ENCODE measurements around the gene CYB5RL. TPM values are rescaled to one million over a fixed set of nuclear protein-coding genes. Genes with fewer than 3 reads are reported as not detected.

The CYB5RL gene
- total RNA-seq, 1 donor from 2014 or later, result 9.0 TPM

DNA sequence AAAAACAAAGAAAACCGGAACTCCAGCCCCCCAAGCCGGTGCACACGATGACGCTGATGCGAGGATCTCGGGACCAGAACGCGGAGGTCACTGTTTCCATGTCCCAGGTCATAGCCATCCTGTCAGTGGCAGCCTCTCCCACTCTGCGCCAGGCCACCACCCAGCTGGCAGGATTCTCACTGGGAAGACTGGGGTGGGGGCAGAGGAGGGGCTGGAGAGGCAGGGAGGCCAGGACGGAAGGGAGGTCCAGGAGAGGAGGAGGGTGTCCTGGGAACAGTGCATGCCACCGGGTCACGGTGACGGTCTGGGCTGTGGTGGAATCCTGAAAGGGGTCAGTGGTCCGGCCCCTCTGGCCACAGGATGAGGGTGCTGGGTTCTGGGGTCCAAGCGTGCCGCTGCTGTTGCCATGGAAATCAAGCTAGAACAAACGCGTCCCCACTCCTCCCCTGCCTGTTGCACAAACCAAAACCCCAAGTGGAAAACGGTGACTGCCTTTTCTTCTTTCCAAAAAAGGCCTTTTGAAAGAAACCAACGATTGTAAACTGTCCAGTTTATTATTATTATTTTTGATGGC is 26.2 kb upstream of the CYB5RL start:
- Mint-ChIP-seq H3K4me1 (ENCODE audit: low read depth) (no peaks in the 10 kb centered on the region), H3K27ac (no peak overlapping the region), H3K9me3 (ENCODE audit: low read depth) (no peaks in the 10 kb centered on the region), H3K27me3 (no peaks in the 10 kb centered on the region), H3K36me3 (ENCODE audit: insufficient read depth) (peaks cover 20% of the 10 kb centered on the region), H3K4me3 (ENCODE audit: low read depth) (no peak overlapping the region)
- TF ChIP-seq, protein P1, sequence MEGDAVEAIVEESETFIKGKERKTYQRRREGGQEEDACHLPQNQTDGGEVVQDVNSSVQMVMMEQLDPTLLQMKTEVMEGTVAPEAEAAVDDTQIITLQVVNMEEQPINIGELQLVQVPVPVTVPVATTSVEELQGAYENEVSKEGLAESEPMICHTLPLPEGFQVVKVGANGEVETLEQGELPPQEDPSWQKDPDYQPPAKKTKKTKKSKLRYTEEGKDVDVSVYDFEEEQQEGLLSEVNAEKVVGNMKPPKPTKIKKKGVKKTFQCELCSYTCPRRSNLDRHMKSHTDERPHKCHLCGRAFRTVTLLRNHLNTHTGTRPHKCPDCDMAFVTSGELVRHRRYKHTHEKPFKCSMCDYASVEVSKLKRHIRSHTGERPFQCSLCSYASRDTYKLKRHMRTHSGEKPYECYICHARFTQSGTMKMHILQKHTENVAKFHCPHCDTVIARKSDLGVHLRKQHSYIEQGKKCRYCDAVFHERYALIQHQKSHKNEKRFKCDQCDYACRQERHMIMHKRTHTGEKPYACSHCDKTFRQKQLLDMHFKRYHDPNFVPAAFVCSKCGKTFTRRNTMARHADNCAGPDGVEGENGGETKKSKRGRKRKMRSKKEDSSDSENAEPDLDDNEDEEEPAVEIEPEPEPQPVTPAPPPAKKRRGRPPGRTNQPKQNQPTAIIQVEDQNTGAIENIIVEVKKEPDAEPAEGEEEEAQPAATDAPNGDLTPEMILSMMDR (IDR thresholded peaks at IDR 0.05; ENCODE audit: unreplicated experiment), result no peak
- no peak for DNase-seq (ENCODE audit: low spot score, unreplicated experiment)

- TF ChIP-seq, protein P1 (IDR thresholded peaks at IDR 0.05; ENCODE audit: unreplicated experiment), result no peak
- H3K4me1 Mint-ChIP-seq (ENCODE audit: low read depth), result no peaks in the 10 kb centered on the region
- H3K4me3 Mint-ChIP-seq (ENCODE audit: low read depth), result no peak overlapping the region
- no peak for DNase-seq (ENCODE audit: low spot score, unreplicated experiment)
- H3K36me3 Mint-ChIP-seq (ENCODE audit: insufficient read depth), result peaks cover 16% of the 10 kb centered on the region
- H3K27ac Mint-ChIP-seq, result peak overlapping the region; percentile 85
- H3K9me3 Mint-ChIP-seq (ENCODE audit: low read depth), result no peaks in the 10 kb centered on the region
- no peaks in the 10 kb centered on the region for H3K27me3 Mint-ChIP-seq
These were observed 25.5 kb upstream of the CYB5RL start for GRCh38 chr1:54225378-54225777.

GRCh38 chr1:54224233-54224632 is 24.4 kb upstream of the CYB5RL start:
- Mint-ChIP-seq H3K4me1 (ENCODE audit: low read depth) (no peaks in the 10 kb centered on the region), H3K27ac (peak overlapping the region; percentile 51), H3K4me3 (ENCODE audit: low read depth) (no peak overlapping the region), H3K9me3 (ENCODE audit: low read depth) (no peaks in the 10 kb centered on the region), H3K27me3 (no peaks in the 10 kb centered on the region), H3K36me3 (ENCODE audit: insufficient read depth) (peaks cover 15% of the 10 kb centered on the region)
- no peak for DNase-seq (ENCODE audit: low spot score, unreplicated experiment)
- TF ChIP-seq, protein P1 (IDR thresholded peaks at IDR 0.05; ENCODE audit: unreplicated experiment), result no peak

GRCh38 chr1:54223441-54224202 is 23.8 kb upstream of the CYB5RL start:
- H3K36me3 Mint-ChIP-seq (ENCODE audit: insufficient read depth), result peaks cover 15% of the 10 kb centered on the region
- no peak for DNase-seq (ENCODE audit: low spot score, unreplicated experiment)
- H3K27me3 Mint-ChIP-seq, result no peaks in the 10 kb centered on the region
- no peaks in the 10 kb centered on the region for H3K9me3 Mint-ChIP-seq (ENCODE audit: low read depth)
- H3K27ac Mint-ChIP-seq, result peak overlapping the region; percentile 51
- TF ChIP-seq, protein P1 (IDR thresholded peaks at IDR 0.05; ENCODE audit: unreplicated experiment), result no peak
- no peaks in the 10 kb centered on the region for H3K4me1 Mint-ChIP-seq (ENCODE audit: low read depth)
- H3K4me3 Mint-ChIP-seq (ENCODE audit: low read depth), result no peak overlapping the region

GRCh38 chr1:54222711-54223110 is 22.9 kb upstream of the CYB5RL start:
- no peak for DNase-seq (ENCODE audit: low spot score, unreplicated experiment)
- TF ChIP-seq, protein P1 (IDR thresholded peaks at IDR 0.05; ENCODE audit: unreplicated experiment), result no peak
- Mint-ChIP-seq H3K9me3 (ENCODE audit: low read depth) (no peaks in the 10 kb centered on the region), H3K4me3 (ENCODE audit: low read depth) (no peak overlapping the region), H3K27ac (peak overlapping the region; percentile 75), H3K4me1 (ENCODE audit: low read depth) (no peaks in the 10 kb centered on the region), H3K36me3 (ENCODE audit: insufficient read depth) (peaks cover 11% of the 10 kb centered on the region), H3K27me3 (no peaks in the 10 kb centered on the region)

All from progenitor cell of endocrine pancreas (in vitro differentiated cells).